ENCODE measurements around the gene CD200. TPM values are rescaled to one million over a fixed set of nuclear protein-coding genes. Genes with fewer than 3 reads are reported as not detected.

Gene CD200
- total and polyA plus RNA-seq, 4 donors, result 0.10 to 0.28 (median 0.20) TPM

DNA sequence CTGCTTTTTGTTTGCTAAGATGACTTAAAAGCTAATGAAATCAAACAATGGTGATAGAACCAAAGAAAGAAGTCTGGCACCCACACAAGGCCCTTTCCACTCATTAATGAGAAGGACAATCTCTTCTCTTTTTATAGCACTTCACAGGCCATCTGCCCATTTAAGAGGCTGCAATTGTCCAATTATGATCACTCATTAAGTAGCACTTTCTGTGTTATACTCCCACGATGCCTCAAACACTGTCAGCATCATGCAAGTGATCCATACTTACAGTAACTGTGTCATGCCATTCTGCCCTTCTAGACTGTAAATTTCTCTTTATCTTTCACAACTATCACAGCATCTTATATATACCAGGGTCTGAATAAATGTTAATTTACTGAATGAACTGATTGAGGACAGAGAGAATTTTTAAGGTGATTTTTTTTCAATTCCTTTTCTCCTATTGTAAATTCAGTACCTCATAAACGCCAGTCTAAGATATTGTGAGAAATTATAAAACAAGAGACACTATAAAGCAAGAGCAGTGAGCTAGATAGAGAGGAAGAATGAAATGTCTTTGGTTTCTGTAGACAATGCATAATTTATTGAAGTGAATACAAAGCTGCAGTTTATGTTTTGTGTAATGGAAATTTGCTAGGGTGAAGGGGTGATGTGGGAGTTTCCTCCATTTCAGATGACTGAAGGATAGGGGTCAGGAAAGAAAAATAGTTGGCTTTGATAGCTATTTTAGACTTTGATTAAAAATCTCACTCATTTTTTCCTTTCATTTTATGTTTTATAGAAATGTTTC is 17.3 kb downstream of the CD200 start:
- no peak overlapping the region for H3K27ac ChIP-seq (ENCODE audit: low read depth in 1 of 2, low read length in 2 of 2)
- WGBS, result 77% methylated on average over 2 of the region's 2 CpGs
- TF ChIP-seq GABPA (IDR thresholded peaks at IDR 0.05 in 1 of 2, conservative IDR thresholded peaks at IDR 0.05 in 1 of 2) (no peak), RXRA (IDR thresholded peaks at IDR 0.05) (no peak), FOXA2 (IDR thresholded peaks at IDR 0.05) (no peak), TAF1 (conservative IDR thresholded peaks at IDR 0.05) (no peak), RAD21 (IDR thresholded peaks at IDR 0.05) (no peak), EGR1 (IDR thresholded peaks at IDR 0.05; ENCODE audit: low read depth in 2 of 2) (no peak), HNF4G (IDR thresholded peaks at IDR 0.05) (no peak), FOXA1 (IDR thresholded peaks at IDR 0.05) (no peak), JUND (IDR thresholded peaks at IDR 0.05) (no peak), YY1 (IDR thresholded peaks at IDR 0.05) (no peak), SP1 (IDR thresholded peaks at IDR 0.05) (no peak)
- TF ChIP-seq, protein P1, sequence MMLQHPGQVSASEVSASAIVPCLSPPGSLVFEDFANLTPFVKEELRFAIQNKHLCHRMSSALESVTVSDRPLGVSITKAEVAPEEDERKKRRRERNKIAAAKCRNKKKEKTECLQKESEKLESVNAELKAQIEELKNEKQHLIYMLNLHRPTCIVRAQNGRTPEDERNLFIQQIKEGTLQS (IDR thresholded peaks at IDR 0.05), result no peak
- TF ChIP-seq, protein P2, sequence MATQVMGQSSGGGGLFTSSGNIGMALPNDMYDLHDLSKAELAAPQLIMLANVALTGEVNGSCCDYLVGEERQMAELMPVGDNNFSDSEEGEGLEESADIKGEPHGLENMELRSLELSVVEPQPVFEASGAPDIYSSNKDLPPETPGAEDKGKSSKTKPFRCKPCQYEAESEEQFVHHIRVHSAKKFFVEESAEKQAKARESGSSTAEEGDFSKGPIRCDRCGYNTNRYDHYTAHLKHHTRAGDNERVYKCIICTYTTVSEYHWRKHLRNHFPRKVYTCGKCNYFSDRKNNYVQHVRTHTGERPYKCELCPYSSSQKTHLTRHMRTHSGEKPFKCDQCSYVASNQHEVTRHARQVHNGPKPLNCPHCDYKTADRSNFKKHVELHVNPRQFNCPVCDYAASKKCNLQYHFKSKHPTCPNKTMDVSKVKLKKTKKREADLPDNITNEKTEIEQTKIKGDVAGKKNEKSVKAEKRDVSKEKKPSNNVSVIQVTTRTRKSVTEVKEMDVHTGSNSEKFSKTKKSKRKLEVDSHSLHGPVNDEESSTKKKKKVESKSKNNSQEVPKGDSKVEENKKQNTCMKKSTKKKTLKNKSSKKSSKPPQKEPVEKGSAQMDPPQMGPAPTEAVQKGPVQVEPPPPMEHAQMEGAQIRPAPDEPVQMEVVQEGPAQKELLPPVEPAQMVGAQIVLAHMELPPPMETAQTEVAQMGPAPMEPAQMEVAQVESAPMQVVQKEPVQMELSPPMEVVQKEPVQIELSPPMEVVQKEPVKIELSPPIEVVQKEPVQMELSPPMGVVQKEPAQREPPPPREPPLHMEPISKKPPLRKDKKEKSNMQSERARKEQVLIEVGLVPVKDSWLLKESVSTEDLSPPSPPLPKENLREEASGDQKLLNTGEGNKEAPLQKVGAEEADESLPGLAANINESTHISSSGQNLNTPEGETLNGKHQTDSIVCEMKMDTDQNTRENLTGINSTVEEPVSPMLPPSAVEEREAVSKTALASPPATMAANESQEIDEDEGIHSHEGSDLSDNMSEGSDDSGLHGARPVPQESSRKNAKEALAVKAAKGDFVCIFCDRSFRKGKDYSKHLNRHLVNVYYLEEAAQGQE (IDR thresholded peaks at IDR 0.05), result no peak
- TF ChIP-seq, protein P3, sequence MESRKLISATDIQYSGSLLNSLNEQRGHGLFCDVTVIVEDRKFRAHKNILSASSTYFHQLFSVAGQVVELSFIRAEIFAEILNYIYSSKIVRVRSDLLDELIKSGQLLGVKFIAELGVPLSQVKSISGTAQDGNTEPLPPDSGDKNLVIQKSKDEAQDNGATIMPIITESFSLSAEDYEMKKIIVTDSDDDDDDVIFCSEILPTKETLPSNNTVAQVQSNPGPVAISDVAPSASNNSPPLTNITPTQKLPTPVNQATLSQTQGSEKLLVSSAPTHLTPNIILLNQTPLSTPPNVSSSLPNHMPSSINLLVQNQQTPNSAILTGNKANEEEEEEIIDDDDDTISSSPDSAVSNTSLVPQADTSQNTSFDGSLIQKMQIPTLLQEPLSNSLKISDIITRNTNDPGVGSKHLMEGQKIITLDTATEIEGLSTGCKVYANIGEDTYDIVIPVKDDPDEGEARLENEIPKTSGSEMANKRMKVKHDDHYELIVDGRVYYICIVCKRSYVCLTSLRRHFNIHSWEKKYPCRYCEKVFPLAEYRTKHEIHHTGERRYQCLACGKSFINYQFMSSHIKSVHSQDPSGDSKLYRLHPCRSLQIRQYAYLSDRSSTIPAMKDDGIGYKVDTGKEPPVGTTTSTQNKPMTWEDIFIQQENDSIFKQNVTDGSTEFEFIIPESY (IDR thresholded peaks at IDR 0.05), result no peak
- TF ChIP-seq, protein P4, sequence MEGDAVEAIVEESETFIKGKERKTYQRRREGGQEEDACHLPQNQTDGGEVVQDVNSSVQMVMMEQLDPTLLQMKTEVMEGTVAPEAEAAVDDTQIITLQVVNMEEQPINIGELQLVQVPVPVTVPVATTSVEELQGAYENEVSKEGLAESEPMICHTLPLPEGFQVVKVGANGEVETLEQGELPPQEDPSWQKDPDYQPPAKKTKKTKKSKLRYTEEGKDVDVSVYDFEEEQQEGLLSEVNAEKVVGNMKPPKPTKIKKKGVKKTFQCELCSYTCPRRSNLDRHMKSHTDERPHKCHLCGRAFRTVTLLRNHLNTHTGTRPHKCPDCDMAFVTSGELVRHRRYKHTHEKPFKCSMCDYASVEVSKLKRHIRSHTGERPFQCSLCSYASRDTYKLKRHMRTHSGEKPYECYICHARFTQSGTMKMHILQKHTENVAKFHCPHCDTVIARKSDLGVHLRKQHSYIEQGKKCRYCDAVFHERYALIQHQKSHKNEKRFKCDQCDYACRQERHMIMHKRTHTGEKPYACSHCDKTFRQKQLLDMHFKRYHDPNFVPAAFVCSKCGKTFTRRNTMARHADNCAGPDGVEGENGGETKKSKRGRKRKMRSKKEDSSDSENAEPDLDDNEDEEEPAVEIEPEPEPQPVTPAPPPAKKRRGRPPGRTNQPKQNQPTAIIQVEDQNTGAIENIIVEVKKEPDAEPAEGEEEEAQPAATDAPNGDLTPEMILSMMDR (IDR thresholded peaks at IDR 0.05; ENCODE audit: low read depth, low read length, missing input control), result no peak
- TF ChIP-seq, protein P5, sequence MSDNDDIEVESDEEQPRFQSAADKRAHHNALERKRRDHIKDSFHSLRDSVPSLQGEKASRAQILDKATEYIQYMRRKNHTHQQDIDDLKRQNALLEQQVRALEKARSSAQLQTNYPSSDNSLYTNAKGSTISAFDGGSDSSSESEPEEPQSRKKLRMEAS (IDR thresholded peaks at IDR 0.05), result no peak
- H3K9ac ChIP-seq (ENCODE audit: low read depth in 1 of 2, low read length in 2 of 2), result no peak overlapping the region
- DNase-seq (ENCODE audit: low spot score), result no peak
- H3K9me3 ChIP-seq (ENCODE audit: control insufficient read depth in 4 of 4, low read length in 3 of 4), result no peaks in the 10 kb centered on the region
- no peak overlapping the region for H3K4me3 ChIP-seq (ENCODE audit: low read depth in 1 of 3, low read length in 3 of 3)
- no peaks in the 10 kb centered on the region for H3K36me3 ChIP-seq (ENCODE audit: control insufficient read depth in 4 of 4, insufficient read depth in 3 of 4, low read depth in 1 of 4, low read length in 3 of 4)
- peaks cover 0 to 2% (median 0%) of the 10 kb centered on the region in 4 donors for H3K4me1 ChIP-seq (ENCODE audit: control insufficient read depth in 4 of 4, insufficient read depth in 4 of 4, low read length in 3 of 4)
- no peaks in the 10 kb centered on the region for H3K27me3 ChIP-seq (ENCODE audit: control insufficient read depth in 4 of 4, insufficient read depth in 4 of 4, low read length in 3 of 4)
